Stimulated activated CD4-positive, alpha-beta T cell treated with anti-CD3 and anti-CD28 coated beads, TNF-alpha, amount 100 ng/mL, for 48 hours (primary cell): Measurements from ENCODE around the gene RWDD4.

ENCODE experiments used
- DNase-seq, 3 donors: peaks; one replicate each; pipeline ENCODE4 v3.0.0-alpha.2; 2020; ENCODE audit warnings: low read depth in 3 of 3

Gene RWDD4

DNA sequence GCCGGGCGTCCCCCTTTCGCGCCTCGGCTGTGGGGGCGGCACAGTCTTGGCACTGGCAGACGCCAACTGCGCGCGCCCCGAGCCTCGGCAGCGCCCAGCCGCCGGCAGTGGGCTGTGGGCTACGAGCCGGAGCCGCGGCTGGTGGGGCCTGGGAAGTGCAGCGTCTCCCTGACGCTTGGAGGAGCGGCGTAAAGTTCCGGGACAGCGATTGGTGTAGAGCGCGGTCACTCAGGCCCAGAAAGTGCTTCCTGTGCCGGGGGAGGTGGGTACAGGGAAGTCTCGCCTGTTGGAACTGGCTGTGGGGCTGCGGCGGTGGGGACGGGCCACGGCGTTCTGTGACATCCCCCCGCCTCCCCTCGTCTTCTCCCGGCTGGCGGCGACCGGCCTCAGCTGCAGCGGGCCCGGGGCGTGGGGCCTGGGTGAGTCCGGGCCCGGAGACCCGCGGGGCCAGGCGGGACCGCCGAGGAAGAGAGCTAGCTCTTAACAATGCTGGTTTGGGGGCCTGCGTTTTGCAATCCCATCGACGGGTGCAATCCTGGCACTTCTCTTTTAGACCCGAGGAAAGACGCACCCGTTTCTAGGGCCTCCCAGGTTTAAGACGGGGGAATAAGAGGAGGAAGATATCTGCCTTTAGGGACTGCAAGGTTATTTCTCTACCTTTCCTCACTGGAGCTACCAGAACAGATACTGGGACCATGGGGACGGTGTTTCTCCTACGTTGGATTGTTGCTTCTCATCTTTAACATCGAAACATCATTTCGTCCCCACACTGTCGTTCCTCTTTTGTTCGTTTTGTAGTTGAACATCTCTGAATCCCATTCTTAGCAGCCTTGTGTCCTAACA lies at the start of gene RWDD4, which contains the start of gene TRAPPC11:
Gene RWDD4, minus strand, starts transcription at position 157 of the 843 bp plus-strand sequence. CDS start 233 bp downstream, outside the sequence.
Gene TRAPPC11, plus strand, starts transcription at position 265 of the 843 bp plus-strand sequence. CDS start 4,575 bp downstream, outside the sequence.
- DNase-seq, result peak; percentile 90 to 93 (median 91)

DNA sequence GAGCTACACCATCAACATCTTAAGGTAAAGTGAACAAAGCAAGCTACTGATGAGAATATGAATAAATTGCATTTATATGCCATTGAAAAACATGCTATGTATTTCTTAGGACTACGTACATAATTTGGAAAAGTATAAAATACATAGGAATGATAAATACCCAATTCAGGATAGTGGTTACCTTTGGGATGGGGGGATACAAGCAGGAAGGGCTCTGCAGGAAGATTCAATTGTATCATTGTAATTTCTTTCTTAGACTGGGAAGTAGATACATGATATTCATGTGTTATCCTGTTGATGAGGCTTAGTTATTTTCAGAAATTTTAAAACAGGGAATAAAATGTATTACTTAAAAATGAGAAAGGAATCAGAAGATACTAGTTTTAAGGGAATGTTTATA lies 43.5 kb upstream of the RWDD4 start:
- no peak for DNase-seq

DNA sequence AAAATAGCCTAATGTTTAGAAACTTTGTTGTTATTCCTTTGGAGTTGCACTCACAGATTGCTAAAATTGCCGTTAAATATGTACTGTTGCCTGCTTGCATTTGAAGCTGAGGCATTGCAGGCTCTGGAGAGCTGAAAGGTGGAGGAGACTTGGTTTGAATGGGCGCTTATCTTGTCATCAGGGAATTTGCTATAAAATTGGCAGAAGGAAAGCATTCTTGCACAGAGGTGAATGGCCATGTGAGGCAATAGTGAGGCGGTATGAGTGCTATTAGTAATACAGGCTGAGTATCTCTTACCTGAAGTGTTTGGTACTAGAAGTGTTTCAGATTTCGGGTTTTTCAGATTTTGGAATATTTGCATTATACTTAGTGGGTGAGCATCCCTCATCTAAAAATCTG lies 41.4 kb upstream of the RWDD4 start:
- no peak for DNase-seq

DNA sequence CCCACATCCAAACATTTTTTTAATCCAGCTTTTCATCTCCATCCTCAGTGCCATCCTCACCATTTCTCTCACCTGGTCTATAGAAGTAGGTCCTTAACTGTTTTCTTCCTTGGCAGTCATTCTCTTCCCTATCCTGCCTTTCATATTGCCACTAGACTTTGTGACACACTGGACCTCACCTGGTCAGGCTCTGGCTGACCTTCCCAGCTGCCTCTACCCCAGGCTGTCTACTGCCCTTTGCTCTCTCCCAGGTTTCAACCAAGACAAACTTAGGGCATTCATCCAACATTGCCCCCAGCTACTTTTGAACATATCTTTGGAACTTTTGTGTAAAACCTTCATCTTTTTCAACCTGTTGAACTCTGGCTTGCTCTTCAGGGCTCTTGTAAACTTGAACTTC lies 39.9 kb upstream of the RWDD4 start:
- DNase-seq, result no peak

DNA sequence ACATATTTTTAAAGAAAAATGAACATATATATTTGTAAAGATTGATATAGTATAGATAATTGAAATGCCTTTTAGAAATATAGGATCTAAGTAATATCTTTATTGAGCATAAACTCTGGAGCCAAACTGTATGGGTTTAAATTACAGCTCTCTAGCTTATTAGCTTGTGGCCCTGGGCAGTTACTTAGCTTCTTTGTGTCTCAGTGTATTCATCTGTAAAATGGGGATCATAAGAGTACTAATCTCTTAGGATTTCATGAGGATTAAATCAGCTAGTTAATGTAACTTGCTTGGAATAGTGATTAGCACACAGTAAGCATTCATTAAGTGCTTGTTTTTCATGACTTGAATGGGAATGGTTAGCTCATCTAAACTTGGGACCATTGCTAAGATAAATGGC lies 32.9 kb upstream of the RWDD4 start:
- no peak for DNase-seq

DNA sequence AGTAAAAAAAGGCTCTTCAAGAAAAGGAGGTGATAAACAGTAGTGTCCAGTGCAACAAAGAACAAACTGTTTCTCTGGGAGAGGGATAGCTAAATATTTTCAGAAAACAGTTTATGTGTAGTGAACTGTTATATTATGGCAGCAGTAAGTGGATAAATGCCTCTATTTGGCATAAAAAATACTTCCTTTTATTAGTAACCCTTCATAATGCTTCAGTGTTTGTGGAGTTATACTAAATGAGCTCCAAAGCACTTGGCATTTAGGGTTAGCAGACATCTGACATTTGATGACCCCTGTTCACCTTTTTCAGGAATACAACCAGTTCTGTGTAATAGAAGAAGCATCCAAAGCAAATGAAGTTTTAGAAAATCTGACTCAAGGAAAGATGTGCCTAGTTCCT lies 32.0 kb upstream of the RWDD4 start:
- DNase-seq, result no peak

DNA sequence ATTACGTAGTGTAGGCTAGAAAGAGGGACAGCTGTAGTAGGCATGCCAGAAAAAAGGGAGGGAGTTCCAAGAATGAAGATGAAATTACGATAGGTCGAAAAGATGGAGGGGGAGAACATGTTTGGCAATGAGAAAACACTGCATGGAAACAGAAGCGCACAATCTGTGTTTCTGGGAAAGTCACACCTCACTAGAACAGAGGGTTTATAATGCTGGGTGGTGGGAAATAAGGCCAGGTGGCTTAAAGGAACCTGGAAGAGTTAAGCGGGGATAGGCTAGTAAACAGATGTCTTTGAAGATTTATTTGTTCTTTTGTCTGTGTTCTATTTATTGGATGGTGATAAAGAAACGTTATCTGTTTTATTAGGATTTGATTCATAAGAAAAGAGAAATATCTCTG lies 29.2 kb upstream of the RWDD4 start:
- no peak for DNase-seq

DNA sequence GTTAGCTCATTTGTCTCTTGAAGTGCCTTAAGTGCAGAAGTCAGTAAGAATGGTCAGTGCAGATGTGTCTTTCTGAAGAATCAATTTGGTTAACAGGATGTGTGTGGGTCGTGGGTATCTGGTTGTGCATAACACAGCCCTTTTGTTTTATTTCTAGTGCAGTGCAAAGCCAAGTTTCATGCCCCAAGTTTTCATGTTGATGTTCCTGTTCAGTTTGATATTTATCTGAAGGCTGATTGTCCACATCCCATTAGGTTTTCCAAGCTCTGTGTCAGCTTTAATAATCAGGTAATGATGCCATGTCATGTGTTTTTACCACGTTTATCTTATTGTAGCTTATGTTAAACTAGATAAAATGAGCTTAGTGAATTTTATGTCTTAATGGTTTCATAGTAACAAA lies 27.5 kb upstream of the RWDD4 start:
- no peak for DNase-seq

DNA sequence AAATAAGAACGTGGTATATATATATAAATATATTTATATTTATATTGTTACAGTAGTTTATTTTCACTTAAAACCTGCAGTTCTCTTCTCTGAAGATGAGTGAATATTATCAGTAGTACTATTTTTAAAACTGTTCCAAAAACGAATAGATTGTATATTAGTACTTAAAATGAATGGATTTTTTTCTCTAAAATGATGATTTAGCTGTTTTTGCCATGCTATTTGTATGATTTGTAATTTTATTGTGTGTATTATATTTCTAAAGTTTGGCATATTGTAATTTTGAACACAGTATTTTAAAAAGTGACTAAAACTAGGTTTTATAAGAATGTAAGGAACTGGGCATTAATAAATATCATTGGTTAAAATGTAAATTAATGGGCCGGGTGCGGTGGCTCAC lies 22.1 kb upstream of the RWDD4 start:
- no peak for DNase-seq

DNA sequence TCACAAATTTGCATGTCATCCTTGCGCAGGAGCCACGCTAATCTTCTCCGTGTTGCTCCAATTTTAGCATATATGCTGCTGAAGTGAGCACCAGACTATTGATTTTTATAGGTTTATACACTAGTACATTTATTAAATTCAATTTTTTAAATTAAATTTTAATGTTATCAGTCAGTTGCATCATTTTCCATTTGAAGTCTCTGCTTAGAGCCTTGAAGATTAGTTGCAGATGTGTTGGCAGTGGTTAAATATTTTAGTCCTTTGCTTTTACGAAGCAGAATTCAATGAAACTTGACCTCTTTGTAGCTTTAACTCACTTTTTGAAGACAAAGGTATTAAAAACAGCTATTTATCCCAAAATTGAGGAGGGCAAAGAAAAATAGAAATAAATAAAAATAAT lies 16.6 kb upstream of the RWDD4 start:
- no peak for DNase-seq

DNA sequence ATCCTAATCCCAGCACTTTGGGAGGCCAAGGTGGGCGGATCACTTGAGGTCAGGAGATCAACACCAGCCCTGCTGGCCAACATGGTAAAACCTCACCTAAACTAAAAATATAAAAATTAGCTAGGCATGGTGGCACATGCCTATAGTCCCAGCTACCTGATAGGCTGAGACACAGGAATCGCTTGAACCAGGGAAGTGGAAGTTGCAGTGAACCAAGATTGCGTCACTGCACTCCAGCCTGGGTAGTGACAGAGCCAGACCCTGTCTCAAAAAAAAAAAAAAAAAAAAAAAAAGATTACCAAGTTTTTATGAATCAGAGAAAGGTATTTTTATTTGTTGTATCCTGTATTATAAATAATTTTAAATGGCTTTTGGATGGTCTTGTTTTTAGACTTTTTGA lies 15.2 kb upstream of the RWDD4 start:
- DNase-seq, result no peak

DNA sequence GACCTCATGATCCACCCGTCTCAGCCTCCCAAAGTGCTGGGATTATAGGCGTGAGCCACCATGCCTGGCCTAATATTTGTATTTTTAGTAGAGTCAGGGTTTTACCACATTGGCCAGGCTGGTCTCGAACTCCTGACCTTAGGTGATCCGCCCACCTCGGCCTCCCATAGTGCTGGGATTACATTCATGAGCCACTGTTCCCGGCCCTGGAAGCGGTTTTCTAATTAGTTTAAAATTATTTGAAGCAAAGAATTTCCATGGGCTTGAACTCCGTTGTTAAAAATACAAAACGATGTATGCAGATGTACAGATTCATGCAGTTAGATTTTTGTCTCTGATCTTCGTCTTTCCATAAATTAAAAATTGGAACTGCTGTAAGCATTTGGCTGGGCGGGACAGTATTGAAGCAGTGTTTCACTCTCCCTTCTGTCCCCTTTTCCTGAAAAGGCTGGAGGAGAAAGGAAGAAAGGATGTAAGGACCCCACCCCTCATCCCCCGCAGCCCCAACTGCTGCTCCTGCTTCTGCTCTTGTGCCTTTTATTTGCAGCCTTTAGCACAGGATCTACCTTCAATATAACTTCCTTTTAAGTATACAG lies 12.1 kb upstream of the RWDD4 start:
- no peak for DNase-seq

DNA sequence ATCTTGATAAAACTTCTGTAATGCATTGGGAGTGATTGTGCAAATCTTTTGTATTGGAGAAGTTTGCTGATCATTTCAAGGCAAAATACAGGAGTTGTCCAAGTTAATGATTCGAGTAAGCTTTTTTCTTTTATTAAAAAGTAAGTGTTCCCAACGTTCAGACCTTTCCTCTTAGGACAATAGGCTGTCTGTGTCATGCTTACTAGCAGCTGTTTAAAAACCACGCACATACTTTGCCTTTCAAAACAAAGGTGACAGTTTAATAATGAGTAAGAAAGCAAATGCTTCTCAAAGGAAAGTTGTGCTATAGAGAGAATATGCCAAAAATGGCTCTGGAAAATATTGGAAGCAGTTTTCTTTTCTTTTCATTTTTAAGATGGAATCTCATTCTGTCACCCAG lies 11.3 kb upstream of the RWDD4 start:
- no peak for DNase-seq

DNA sequence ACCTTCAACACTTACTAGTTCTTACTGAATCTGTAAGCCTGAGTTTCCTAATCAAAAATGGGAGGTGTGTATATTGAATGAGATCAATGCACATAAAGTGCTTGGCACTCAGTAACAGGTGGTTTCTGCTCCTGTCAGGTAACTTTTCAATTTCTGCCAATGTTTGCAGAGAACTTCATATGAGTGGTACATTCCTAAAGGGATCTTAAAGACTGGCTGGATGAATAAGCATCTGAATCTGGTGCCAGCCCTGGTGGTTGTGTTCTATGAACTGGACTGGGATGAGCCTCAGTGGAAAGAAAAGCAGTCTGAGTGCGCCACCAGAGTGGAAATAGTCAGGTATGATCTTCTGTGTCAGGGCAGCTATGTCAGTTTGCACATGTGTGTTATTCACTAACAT lies 7.1 kb upstream of the RWDD4 start:
- no peak for DNase-seq

DNA sequence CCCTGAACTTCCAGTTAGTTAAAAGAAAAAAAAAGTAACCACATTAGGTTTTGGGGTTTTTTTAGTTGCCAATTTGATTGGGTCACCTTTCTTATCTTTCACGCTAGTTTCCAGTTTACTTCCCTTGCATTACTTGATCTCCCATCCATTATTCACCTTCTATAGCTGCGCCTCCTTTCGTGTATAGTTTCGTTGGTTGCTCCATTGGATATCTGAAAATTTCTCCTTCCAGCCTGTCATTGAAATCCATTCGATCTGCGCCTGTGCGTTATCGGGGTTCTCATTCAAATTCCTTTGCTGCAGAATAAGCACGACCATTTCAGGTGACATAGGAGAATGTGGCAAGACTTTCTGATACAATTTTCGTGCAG lies 872 bp upstream of the RWDD4 start:
- no peak for DNase-seq

DNA sequence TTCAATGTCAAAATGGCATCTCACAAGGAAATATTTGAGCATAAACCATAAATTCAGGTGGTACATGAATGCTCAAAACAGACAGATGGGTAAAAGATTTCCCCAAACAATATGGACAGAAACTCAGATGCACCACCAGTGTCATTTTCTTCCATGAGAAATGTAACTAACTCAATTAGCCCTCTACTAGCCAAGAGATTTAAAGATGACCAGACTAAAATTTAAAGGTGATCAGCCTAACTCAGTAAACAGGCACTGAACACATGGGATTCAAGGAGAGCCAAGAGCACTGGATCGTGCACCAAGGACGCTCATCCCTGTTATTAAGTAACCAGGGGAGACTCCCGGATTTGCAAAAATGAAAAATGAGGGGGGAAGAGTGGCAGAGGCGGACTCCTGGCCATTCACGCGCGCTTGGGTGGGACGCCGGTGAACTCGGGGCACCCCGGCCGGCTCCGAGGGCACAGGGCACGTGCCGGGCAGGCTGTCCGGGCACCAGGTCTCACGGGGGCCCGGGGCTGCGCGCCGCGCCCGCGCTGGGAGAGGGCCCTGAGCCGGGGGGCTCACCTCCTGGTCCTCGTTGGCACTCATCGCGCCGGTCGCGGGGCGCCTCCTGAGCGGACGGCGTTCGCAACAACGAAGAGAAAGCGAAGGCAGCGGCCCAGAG lies 490 bp downstream of the RWDD4 start:
- DNase-seq, result peak in 1 of 3 donors; percentile 15

DNA sequence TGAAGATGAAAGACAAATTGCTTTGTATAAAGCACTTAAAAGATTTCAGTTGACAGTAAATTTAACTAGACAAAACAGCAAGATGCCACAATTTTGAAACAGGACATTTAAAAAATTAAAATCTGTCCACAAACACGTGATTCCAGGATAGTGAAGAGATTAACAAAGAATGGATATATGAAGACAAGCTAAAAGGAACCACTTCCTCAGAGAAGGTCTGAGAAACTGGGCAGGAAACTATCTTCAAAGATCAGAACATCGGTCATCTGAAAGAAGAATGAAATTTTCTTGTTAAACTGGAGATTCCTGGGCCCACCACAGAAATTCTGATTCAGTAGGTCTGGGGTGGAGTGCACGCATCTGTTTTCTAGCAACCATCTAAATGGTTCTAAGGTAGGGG lies 1.4 kb downstream of the RWDD4 start:
- DNase-seq, result no peak

DNA sequence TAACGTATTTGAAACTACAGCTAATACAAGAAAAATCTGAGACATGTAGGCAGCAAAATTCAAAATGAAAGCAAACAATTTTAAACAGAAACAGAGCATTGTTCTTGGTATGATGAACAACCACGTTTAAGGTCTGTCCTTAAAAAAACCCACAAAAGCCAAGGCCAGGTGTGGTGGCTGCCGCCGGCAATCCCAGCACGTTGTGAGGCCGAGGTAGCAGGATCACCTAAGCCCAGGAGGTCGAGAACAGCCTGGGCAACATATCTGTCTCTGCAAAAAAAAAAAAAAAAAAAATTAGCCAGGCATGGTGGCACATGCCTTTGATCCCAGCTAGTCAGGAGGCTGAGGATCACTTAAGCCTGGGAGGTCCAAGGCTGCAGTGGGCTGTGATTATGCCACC lies 13.7 kb downstream of the RWDD4 start:
- DNase-seq, result no peak

DNA sequence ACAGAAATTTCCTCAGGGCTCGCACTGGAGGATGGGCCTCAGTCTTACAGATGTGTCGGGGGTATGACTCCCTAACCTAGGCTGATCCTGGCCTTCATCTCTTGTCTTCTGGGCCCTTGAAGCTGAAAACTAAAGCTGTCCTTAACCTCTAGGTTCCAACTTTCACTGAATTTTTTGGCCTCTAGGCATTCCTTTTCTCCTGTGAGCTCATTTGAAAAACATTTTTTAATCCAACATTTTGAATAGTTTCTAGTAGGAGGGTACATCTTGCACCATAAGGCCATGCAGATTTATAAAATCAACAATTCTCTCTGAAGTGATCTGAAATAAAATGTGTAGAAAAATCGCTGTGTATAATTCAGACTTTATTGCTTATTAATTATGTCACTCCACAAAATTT lies 19.7 kb downstream of the RWDD4 start:
- no peak for DNase-seq

DNA sequence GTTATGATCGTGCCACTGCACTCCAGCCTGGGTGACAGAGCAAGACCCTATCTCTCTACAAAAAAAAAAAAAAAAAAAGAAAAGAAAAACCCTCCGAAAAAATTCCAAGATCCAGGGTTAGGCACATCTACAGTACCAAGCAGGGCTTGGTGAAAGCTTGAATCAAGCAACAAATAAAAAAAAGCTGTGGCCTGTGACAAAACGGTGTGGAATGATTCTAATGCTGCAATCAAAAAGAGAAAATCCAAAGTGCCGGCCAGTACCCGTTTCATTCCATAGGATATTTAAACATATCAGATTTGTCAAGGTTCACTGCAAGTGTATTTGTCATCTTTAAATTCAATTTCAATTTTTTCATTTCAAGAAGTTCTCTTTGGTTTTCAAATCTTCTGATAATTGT lies 20.5 kb downstream of the RWDD4 start:
- no peak for DNase-seq

DNA sequence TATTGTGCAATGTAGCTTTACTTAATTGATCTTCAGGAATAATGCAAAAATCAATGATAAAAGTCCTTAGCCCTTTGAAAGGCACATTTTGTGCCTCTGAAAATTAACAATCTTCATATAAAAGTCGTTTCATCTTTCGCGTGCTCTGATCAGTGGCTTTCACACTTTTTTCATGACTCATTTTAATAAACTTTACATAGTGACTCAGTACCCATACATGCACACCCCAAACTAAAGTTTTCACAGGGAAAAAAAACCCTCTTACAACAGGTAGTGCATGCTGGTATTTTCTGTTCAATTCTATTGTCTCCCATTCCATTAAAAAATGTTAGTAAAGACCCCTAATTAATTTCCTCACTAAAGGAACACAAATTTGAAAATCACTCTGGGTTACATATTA lies 21.5 kb downstream of the RWDD4 start:
- no peak for DNase-seq

DNA sequence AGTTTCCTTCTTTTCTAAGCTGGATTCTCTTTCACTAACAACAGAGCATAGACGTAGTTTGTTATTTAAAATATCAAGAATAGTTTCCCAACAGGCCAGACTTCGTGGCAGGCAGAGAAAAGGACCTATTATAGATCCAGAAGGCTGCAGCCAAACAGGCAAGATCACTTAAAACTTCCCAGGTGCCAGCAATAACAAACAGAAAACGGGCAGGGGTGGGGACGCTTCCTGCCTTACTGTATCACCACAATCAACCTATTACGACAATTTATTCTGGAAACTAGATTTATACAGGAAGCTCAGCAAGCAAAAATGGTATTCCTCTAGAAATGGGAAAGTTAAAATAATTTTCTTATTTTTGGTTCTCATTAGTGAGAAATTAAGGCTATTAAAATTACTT lies 22.1 kb downstream of the RWDD4 start:
- DNase-seq, result no peak

DNA sequence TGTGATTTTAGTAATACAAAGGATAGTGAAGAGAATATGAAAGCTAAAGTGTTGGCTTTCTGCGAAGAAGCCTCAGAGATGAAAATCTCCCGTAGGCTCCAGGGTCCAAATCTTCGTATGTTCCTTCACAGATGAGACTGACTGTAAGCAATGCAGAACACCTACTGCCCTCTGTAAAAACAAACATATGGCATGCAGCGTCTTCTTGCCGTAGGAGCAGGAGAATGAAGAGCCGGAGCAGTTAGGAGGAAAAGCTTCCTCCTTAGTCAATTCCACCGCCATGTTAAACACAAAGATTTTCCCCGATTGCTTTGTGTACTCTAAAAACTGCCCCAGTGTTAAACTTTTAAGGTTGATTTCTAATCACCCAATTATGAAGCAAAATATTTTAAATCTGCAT lies 22.5 kb downstream of the RWDD4 start:
- no peak for DNase-seq
